ENCODE data around the gene DSCAM.

Gene DSCAM

DNA sequence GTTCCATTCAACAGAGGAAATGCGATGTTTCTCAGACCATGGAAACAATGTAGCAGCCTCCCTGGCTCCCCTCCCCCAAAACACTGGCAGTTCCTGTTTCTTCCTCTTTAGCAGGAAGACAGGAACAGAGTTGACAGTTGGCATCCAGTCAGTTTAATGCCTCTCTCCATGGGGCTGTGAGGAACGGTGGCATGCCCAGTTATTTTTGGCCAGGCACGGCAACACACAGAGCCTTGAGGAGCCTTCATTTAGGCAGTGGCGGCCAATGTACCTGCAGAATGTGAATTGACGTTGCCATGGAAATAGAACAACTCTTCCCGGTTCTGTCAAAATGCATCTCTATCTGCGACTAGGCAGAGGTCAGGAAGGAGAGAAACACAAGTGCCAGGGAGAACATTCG, 330.6 kb downstream of the DSCAM start:
- no peak for TF ChIP-seq CTCF (conservative IDR thresholded peaks at IDR 0.05; ENCODE audit: low read depth, low read length)
- DNase-seq (ENCODE audit: low read depth) = no peak
- no peak overlapping the region for H3K4me3 ChIP-seq (ENCODE audit: low read depth, low read length)

- H3K4me3 ChIP-seq (ENCODE audit: low read depth, low read length) = no peak overlapping the region
- peak; percentile 19 for TF ChIP-seq CTCF (conservative IDR thresholded peaks at IDR 0.05; ENCODE audit: low read depth, low read length)
- DNase-seq (ENCODE audit: low read depth) = no peak
These were observed 334.4 kb downstream of the DSCAM start for GRCh38 chr21:40512590-40512989.

- no peak for DNase-seq (ENCODE audit: low read depth)
- H3K4me3 ChIP-seq (ENCODE audit: low read depth, low read length) = no peak overlapping the region
- no peak for TF ChIP-seq CTCF (conservative IDR thresholded peaks at IDR 0.05; ENCODE audit: low read depth, low read length)
These were observed 339.0 kb downstream of the DSCAM start for GRCh38 chr21:40507978-40508377.

GRCh38 chr21:40505681-40506080, 341.3 kb downstream of the DSCAM start:
- no peak for TF ChIP-seq CTCF (conservative IDR thresholded peaks at IDR 0.05; ENCODE audit: low read depth, low read length)
- no peak for DNase-seq (ENCODE audit: low read depth)
- no peak overlapping the region for H3K4me3 ChIP-seq (ENCODE audit: low read depth, low read length)

DNA sequence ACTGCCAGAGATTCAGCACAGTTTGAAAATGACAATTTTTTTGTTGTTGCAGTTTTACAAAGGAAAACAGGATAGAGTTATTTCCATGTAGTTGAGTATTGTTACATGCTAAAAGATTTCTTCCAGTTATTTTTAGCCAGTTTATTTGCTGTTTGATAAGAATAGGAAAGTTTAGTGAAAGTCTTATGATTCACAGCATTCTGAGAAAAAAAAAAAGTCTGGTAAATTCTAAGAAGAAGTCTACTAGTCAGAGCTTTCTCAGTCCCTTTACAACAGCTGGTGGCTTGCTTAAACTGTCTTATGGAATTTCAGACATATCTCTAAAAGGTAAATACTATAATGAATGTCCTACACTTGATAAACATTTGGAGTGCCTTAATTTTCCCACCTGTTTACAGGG, 341.7 kb downstream of the DSCAM start:
- TF ChIP-seq CTCF (conservative IDR thresholded peaks at IDR 0.05; ENCODE audit: low read depth, low read length) = no peak
- no peak for DNase-seq (ENCODE audit: low read depth)

DNA sequence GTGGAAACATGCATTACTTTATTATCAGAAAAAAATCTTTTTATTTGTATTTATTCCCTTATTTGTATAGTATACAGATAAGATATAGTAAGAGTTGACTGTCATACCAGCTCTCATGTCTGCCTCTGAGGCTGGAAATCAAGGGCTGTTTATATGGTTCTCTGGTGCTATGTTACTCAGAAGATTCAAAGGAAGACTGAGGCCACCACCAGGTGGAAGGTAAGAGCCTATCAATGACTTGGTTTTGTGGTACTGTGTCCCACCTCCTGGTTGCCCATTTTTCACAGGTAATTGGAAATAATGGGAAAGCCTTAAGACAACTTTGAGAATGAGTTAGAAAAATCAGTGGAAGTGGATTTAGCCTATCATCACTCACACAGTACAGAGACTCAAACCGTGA, 342.1 kb downstream of the DSCAM start:
- H3K4me3 ChIP-seq (ENCODE audit: low read depth, low read length) = no peak overlapping the region
- TF ChIP-seq CTCF (conservative IDR thresholded peaks at IDR 0.05; ENCODE audit: low read depth, low read length) = no peak
- DNase-seq (ENCODE audit: low read depth) = no peak

More for the DNA sequence above, 341.7 kb downstream of the DSCAM start:
- no peak overlapping the region for H3K4me3 ChIP-seq (ENCODE audit: low read depth, low read length)

DNA sequence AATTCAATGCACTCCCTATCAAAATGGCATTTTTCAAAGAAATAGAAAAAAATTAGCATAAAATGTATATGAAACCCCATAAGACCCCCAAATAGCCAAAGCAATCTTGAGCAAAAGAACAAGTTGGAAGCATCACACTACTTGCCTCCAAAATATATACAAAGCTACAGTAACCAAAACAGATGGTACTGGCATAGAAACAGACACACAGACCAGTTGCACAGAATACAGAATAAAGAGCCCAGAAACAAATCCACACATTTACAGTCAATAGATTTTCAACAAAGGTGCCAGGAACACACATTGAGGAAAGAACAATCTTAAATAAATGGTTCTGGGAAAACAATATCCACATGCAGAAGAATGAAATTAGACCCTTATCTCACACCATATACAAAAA, 350.8 kb downstream of the DSCAM start:
- TF ChIP-seq CTCF (conservative IDR thresholded peaks at IDR 0.05; ENCODE audit: low read depth, low read length) = no peak
- H3K4me3 ChIP-seq (ENCODE audit: low read depth, low read length) = no peak overlapping the region
- no peak for DNase-seq (ENCODE audit: low read depth)
